GM18861 (cell line): ENCODE results near the gene SPSB2.
"Not testable (repeated sequence)": the region's sequence is repeated elsewhere in the genome, so short reads cannot be mapped to it uniquely, and the experiment has no call there.

Experiments used
- ATAC-seq: cut with Tn5 transposase; IDR thresholded peaks from one replicate; pipeline ENCODE4 v1.9.1; 2021; ENCODE audit not compliant: unreplicated experiment

Gene SPSB2

GRCh38 chr12:6873094-6874014, at the start of gene SPSB2:
Gene SPSB2, minus strand, starts transcription at chr12:6873303. Its CDS starts 402 bp downstream, at chr12:6872901.
- peak; percentile 56 for ATAC-seq

GRCh38 chr12:6921996-6922946, 49.2 kb upstream of the SPSB2 start:
- ATAC-seq = no peak

- ATAC-seq = no peak
Measured at GRCh38 chr12:6921539-6921938, 48.4 kb upstream of the SPSB2 start.

GRCh38 chr12:6919588-6919987, 46.5 kb upstream of the SPSB2 start:
- no peak for ATAC-seq

GRCh38 chr12:6917491-6918231, 44.6 kb upstream of the SPSB2 start:
- no peak for ATAC-seq

GRCh38 chr12:6916426-6917200, 43.5 kb upstream of the SPSB2 start:
- no peak for ATAC-seq

- no peak for ATAC-seq
Measured at GRCh38 chr12:6915789-6916285, 42.7 kb upstream of the SPSB2 start.

- ATAC-seq = no peak
Measured at GRCh38 chr12:6914947-6915788, 42.1 kb upstream of the SPSB2 start.

- peak; percentile 46 for ATAC-seq
Measured at GRCh38 chr12:6914246-6914946, 41.3 kb upstream of the SPSB2 start, which contains the start of gene ENO2. Gene ENO2, plus strand, starts transcription at chr12:6914580. Its CDS starts 1,253 bp downstream, at chr12:6915833.

GRCh38 chr12:6912164-6912935, 39.2 kb upstream of the SPSB2 start:
- no peak for ATAC-seq

GRCh38 chr12:6909421-6910145, 36.5 kb upstream of the SPSB2 start:
- ATAC-seq = no peak

GRCh38 chr12:6908141-6908540, 35.0 kb upstream of the SPSB2 start:
- ATAC-seq = not testable (repeated sequence)

- ATAC-seq = no peak
Measured at GRCh38 chr12:6905414-6906040, 32.4 kb upstream of the SPSB2 start.

GRCh38 chr12:6904280-6905276, 31.5 kb upstream of the SPSB2 start, which contains the start of gene LRRC23:
Gene LRRC23, plus strand, starts transcription at chr12:6904822. Its CDS starts 812 bp downstream, at chr12:6905634.
- ATAC-seq = peak; percentile 88

GRCh38 chr12:6903722-6904121, 30.6 kb upstream of the SPSB2 start:
- ATAC-seq = no peak
